Upper lobe of right lung (tissue), 1 donor: ENCODE data around the gene FYCO1. TPM values are rescaled to one million over a fixed set of nuclear protein-coding genes. Genes with fewer than 3 reads are reported as not detected.

Source experiments
- ATAC-seq: fragments of 200-7000 bp; cut with Tn5 transposase; one replicate; pipeline ENCODE4 v1.9.1; 2020; ENCODE audit warnings: mild to moderate bottlenecking, moderate library complexity
- DNase-seq: peaks from one replicate; pipeline ENCODE4 v3.0.0-alpha.2; 2020
- H3K27ac ChIP-seq: fragments of 200-600 bp; one replicate; pipeline ENCODE4 v1.8.0; 2022
- H3K27me3 ChIP-seq: fragments of 200-600 bp; one replicate; pipeline ENCODE4 v1.8.0; 2022; ENCODE audit warnings: mild to moderate bottlenecking
- H3K36me3 ChIP-seq: fragments of 200-600 bp; one replicate; pipeline ENCODE4 v1.8.0; 2022
- H3K4me1 ChIP-seq: fragments of 200-600 bp; one replicate; pipeline ENCODE4 v1.8.0; 2022
- H3K4me3 ChIP-seq: fragments of 200-600 bp; one replicate; pipeline ENCODE4 v1.8.0; 2022; ENCODE audit warnings: mild to moderate bottlenecking
- H3K9me3 ChIP-seq: fragments of 200-600 bp; one replicate; pipeline ENCODE4 v1.8.0; 2022
- CTCF ChIP-seq: fragments of 200-600 bp; IDR thresholded peaks from one replicate; pipeline ENCODE4 v1.8.0; 2022; ENCODE audit warnings: antibody characterized with exemption
- intact Hi-C: fragments of 100-400 bp; cut with DNase I; formaldehyde crosslinking; loops from one replicate; pipeline ENCODE4 v1.11.0; 2022
- total RNA-seq: library from RNA; stranded (reverse); fragmentation: NEBNext Ultra II Directional; extraction: Animal tissue kit (Norgen Biotek cat#: 25700); gene quantifications from one replicate; pipeline ENCODE4 v1.2.1, GENCODE V29; 2021
- donor health status: DM: no; HTN: yes; CAD: no; lungs with severe emphysema.

FYCO1 gene
- total RNA-seq, 1 donor from 2014 or later, result 47.3 TPM

DNA sequence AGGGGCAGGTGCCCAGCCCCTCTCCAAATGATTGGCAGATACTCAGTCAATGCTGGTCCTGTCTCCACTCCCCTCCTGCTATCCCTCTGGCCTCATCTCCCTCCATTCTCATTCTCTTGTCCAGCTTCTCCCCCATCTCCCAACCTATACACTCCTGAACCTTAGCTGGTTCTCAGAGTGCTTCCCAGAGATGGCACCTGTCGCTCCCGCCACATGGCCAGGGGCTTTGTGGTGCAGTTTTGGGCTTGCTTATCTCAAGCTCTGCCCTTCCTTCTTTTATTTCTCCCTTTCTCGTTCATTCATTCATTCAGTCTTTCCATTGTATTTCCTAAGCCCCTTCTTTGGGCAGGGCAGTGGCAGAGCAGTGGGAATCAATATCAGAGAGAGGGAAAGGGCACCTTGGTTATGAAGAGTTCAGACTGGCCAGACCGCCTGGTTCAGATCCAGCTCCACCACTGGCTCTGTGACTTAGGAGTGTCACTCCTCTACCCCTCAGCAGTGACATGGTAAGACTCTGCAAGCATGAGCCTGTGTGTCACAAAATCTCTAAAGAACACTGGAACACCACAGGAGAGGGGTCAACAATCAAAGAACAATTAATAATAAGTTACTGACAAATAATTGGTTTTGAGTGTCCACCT is 72.6 kb downstream of the FYCO1 start:
- intact Hi-C loops, result no loop called here
- Histone ChIP-seq H3K27ac (no peak overlapping the region), H3K4me1 (no peaks in the 10 kb centered on the region), H3K36me3 (peaks cover 83% of the 10 kb centered on the region), H3K9me3 (no peaks in the 10 kb centered on the region), H3K4me3 (no peak overlapping the region), H3K27me3 (no peaks in the 10 kb centered on the region)
- peak; percentile 5 for ATAC-seq
- TF ChIP-seq CTCF, result no peak
- DNase-seq, result no peak

GRCh38 chr3:45922039-45922326 is 73.6 kb downstream of the FYCO1 start:
- H3K4me1 ChIP-seq, result no peaks in the 10 kb centered on the region
- H3K27me3 ChIP-seq, result no peaks in the 10 kb centered on the region
- H3K27ac ChIP-seq, result no peak overlapping the region
- no peaks in the 10 kb centered on the region for H3K9me3 ChIP-seq
- no peak for DNase-seq
- TF ChIP-seq CTCF, result no peak
- no peak overlapping the region for H3K4me3 ChIP-seq
- no peak for ATAC-seq
- H3K36me3 ChIP-seq, result peaks cover 75% of the 10 kb centered on the region
- intact Hi-C loops, result no loop called here

- intact Hi-C loops, result no loop called here
- Histone ChIP-seq H3K27ac (no peak overlapping the region), H3K36me3 (peaks cover 69% of the 10 kb centered on the region), H3K9me3 (no peaks in the 10 kb centered on the region), H3K27me3 (no peaks in the 10 kb centered on the region), H3K4me1 (no peaks in the 10 kb centered on the region), H3K4me3 (no peak overlapping the region)
- DNase-seq, result no peak
- no peak for TF ChIP-seq CTCF
- ATAC-seq, result no peak
Measured at GRCh38 chr3:45921158-45922038, 74.2 kb downstream of the FYCO1 start.

- peak; percentile 10 for DNase-seq
- Histone ChIP-seq H3K36me3 (peaks cover 41% of the 10 kb centered on the region), H3K27ac (no peak overlapping the region), H3K4me1 (peaks cover 7% of the 10 kb centered on the region), H3K27me3 (no peaks in the 10 kb centered on the region), H3K9me3 (no peaks in the 10 kb centered on the region), H3K4me3 (no peak overlapping the region)
- TF ChIP-seq CTCF, result no peak
- intact Hi-C loops, result no loop called here
- ATAC-seq, result no peak
Measured at GRCh38 chr3:45917146-45917898, 78.3 kb downstream of the FYCO1 start.

DNA sequence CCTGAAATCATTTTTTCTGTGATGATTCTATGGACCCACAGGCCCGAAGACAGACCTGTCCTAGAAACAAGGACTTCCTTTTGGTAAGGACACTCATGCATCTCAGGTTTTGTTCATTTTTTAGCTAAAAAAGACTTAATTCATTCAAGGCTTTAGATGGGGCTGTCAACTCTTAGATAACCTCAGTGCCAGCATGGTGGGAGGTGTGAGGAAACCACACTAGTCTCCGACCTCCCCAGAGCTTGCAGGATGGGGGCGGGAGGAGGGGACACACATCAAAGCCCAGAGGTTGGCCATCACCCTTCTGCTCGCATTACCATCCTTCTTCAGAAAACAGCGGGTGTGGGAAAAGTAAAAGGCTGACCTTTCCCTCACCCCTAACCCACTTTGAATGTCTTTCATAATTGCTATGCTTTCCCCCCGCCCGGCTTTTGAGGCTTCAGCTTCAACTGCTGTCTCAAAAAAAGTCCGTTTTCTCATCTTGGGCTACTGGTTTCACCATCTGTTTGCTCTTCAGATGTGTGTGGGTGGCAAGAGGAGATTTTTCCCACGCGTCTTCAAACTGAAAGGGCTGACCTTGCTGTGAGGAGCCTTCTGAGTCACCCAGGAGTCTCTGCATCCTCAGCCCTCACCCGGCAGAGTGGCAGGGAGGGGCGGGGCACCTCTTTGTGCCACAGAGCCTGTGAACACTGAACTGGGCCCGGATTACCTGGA is 79.9 kb downstream of the FYCO1 start:
- no peak overlapping the region for H3K27ac ChIP-seq
- ATAC-seq, result peak; percentile 74
- no peaks in the 10 kb centered on the region for H3K9me3 ChIP-seq
- intact Hi-C loops, result no loop called here
- TF ChIP-seq CTCF, result no peak
- no peaks in the 10 kb centered on the region for H3K27me3 ChIP-seq
- H3K4me3 ChIP-seq, result no peak overlapping the region
- peaks cover 25% of the 10 kb centered on the region for H3K36me3 ChIP-seq
- H3K4me1 ChIP-seq, result peaks cover 7% of the 10 kb centered on the region
- DNase-seq, result peak; percentile 74
